Heart left ventricle (tissue), 16 donors: ENCODE measurements around the gene IQGAP2. TPM values are rescaled to one million over a fixed set of nuclear protein-coding genes. Genes with fewer than 3 reads are reported as not detected.

ENCODE experiments used
- ATAC-seq, 4 donors: fragments of 200-7000 bp; cut with Tn5 transposase; one replicate each; pipeline ENCODE4 v1.9.1; 2020 to 2022; ENCODE audit warnings: moderate library complexity in 4 of 4, mild to moderate bottlenecking in 3 of 4, moderate number of reproducible peaks in 1 of 4
- DNase-seq, 5 donors: peaks; one replicate each; pipeline ENCODE4 v3.0.0-alpha.2; 2020
- H3K27ac ChIP-seq, 12 donors: fragments of 200-600 bp; sonication (generic) in 4 of 12; one replicate each; pipeline versions ENCODE4 v1.5.0 to v1.8.0; 2016 to 2022; ENCODE audit warnings: mild to moderate bottlenecking in 2 of 12
- H3K27me3 ChIP-seq, 9 donors: fragments of 200-600 bp; sonication (generic) in 2 of 9; one replicate each; pipeline versions ENCODE4 v1.5.1 to v1.8.0; 2016 to 2022; ENCODE audit warnings: mild to moderate bottlenecking in 3 of 9
- H3K36me3 ChIP-seq, 9 donors: fragments of 200-600 bp; sonication (generic) in 2 of 9; one replicate each; pipeline versions ENCODE4 v1.5.0 to v1.8.0; 2018 to 2022; ENCODE audit warnings: mild to moderate bottlenecking in 2 of 9
- H3K4me1 ChIP-seq, 12 donors: fragments of 200-600 bp; sonication (generic) in 4 of 12; one replicate each; pipeline versions ENCODE4 v1.5.0 to v1.8.0; 2016 to 2022; ENCODE audit warnings: mild to moderate bottlenecking in 3 of 12
- H3K4me3 ChIP-seq, 12 donors: fragments of 200-600 bp; sonication (generic) in 4 of 12; one replicate each; pipeline versions ENCODE4 v1.5.0 to v1.8.0; 2017 to 2022; ENCODE audit warnings: mild to moderate bottlenecking in 9 of 12, moderate library complexity in 4 of 12
- H3K9me3 ChIP-seq, 12 donors: fragments of 200-600 bp; sonication (generic) in 4 of 12; one replicate each; pipeline versions ENCODE4 v1.5.0 to v1.8.0; 2016 to 2022; ENCODE audit warnings: mild to moderate bottlenecking in 1 of 12
- POLR2A ChIP-seq, 2 donors: fragments of 450-650 bp; IDR thresholded peaks; one replicate each; pipeline ENCODE4 v1.6.1; 2017; ENCODE audit warnings: antibody characterized with exemption in 2 of 2, mild to moderate bottlenecking in 2 of 2, moderate library complexity in 2 of 2
- WGBS, 4 donors: extraction: QIAGEN DNeasy Blood & Tissue Kit in 2 of 4; methylation state at CpG; one replicate each; pipeline versions ENCODE4 v1.1.5 to v1.1.7; 2013 to 2018; 5-methylcytosine and 5-hydroxymethylcytosine counted together
- intact Hi-C, 10 donors: fragments of 100-400 bp; cut with DNase I; formaldehyde crosslinking; loops; one replicate each; pipeline versions ENCODE4 v1.11.1 to v1.14.2; 2022
- polyA plus RNA-seq, 2 donors: library from polyadenylated mRNA; stranded (reverse); fragments of 200-250 nt; gene quantifications; one replicate each; pipeline ENCODE4 v1.2.3, GENCODE V29; 2013
- total RNA-seq, 9 donors: library from RNA; depleted of rRNA in 2 of 9; stranded (reverse); fragments of >200 nt in 2 of 9; fragmentation: NEBNext Ultra II Directional in 3 of 9; extraction: Animal tissue kit (Norgen Biotek cat#: 25700) in 3 of 9; gene quantifications; one replicate each; pipeline versions ENCODE4 v1.1.0 to v1.2.4, GENCODE V29; 2016 to 2023
- TF ChIP-seq, protein P1 (sequence below), 12 donors: fragments of 200-600 bp; sonication (generic) in 4 of 12; IDR thresholded peaks; one replicate each; pipeline versions ENCODE4 v1.5.0 to v1.8.0; 2018 to 2022; ENCODE audit warnings: antibody characterized with exemption in 12 of 12, mild to moderate bottlenecking in 5 of 12
- donor health status: ischemic (EF 13 %, LVEDD 7.1; RV severe dilation, severe dysfunction).
- donor health status: healthy with polysubstance abuse.
- donor health status: DM: no; HTN: yes; CAD: no.
- donor health status: DM: no; HTN: no; CAD: no.
- donor health status: ischemic (EF 25% LVEDD 6.9; RV normal size, moderate dysfunction).
- donor health status: ischemic (EF 25% LVEDD 5.7; RV mildly dilated, moderate dysfunction).
- donor health status: healthy.
- donor health status: DM: yes; HTN: yes; CAD: no.
- donor health status: ischemic (EF 35%, LVEDD 5.7; RV mildly dilated, moderate dysfunction).
- donor health status: nonischemic (EF 11% LVEDD 7.7; RV severe dilation, severe dysfunction).
- donor health status: DM: yes; HTN: yes; CAD: no.
- donor health status: PGD.
- donor health status: ischemic (EF 29% LVEDD 5.4; RV normal size, mild dysfunction).
- donor health status: nonischemic (EF 23%, LVEDD 6.1; RV moderate dilation, normal function).

Gene IQGAP2
- total and polyA plus RNA-seq, 11 donors: 1.7 to 35.4 (median 6.1) TPM

DNA sequence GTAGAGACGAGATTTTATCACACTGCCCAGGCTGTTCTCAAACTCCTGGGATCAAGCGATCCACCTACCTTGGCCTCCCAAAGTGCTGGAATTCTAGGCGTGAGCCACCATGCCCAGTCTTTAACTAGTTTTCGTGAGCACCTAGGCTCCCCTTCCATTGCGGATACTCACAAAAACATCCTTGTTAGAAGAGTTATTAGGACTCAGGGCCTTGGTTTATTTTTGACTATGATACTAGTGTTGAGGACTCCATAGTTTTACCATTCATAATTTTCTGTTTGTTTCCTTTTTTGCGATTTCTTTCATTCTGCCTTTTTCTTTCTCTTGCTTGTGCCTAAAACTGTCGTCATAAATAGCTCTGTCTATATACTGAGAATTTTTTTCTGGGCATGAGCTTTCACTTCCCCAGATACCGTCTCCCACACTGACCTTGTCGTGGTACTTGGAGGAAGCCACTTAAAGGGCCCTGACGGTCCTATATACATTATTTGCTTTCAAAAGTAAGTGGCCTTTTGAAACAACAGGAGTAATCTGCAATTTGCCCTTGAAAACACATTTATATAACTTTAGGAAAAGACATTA is 318.0 kb downstream of the IQGAP2 start:
- TF ChIP-seq POLR2A (IDR thresholded peaks at IDR 0.05): no peak
- TF ChIP-seq, protein P1, sequence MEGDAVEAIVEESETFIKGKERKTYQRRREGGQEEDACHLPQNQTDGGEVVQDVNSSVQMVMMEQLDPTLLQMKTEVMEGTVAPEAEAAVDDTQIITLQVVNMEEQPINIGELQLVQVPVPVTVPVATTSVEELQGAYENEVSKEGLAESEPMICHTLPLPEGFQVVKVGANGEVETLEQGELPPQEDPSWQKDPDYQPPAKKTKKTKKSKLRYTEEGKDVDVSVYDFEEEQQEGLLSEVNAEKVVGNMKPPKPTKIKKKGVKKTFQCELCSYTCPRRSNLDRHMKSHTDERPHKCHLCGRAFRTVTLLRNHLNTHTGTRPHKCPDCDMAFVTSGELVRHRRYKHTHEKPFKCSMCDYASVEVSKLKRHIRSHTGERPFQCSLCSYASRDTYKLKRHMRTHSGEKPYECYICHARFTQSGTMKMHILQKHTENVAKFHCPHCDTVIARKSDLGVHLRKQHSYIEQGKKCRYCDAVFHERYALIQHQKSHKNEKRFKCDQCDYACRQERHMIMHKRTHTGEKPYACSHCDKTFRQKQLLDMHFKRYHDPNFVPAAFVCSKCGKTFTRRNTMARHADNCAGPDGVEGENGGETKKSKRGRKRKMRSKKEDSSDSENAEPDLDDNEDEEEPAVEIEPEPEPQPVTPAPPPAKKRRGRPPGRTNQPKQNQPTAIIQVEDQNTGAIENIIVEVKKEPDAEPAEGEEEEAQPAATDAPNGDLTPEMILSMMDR (IDR thresholded peaks at IDR 0.05): no peak
- Histone ChIP-seq H3K36me3 (no peaks in the 10 kb centered on the region), H3K27ac (peak overlapping the region in 3 of 12 donors; percentile 1 to 24 (median 5)), H3K4me3 (peak overlapping the region in 1 of 12 donors; percentile 2), H3K4me1 (peaks cover 0 to 55% (median 17%) of the 10 kb centered on the region in 12 donors), H3K9me3 (peaks cover 0 to under 1% (median 0%) of the 10 kb centered on the region in 12 donors), H3K27me3 (peaks cover 0 to 14% (median 0%) of the 10 kb centered on the region in 9 donors)
- 53 to 57% (median 56%) methylated on average over 10 of the region's 10 CpGs for WGBS, 4 donors
- no peak for ATAC-seq
- intact Hi-C loops: no loop called here
- DNase-seq: no peak

DNA sequence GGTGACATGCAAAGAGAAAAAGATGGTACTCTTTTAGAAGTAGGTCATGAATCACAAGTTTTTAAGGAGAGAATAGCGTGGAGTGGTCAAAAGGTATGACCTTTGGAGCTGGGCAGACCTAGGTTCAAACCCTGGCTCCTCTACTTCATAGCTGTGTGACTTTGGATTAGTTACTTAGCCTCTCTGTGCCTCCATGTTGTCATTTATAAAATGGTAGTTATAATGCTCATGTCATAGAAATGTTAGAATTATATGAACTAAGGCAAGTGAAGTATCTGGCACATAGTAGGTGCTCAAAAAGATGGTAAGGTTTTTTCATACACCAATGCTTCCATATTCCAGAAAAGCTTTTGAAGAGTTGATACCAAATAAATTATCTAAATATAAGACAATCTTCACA is 320.2 kb downstream of the IQGAP2 start:
- peaks cover 0 to 23% (median under 1%) of the 10 kb centered on the region in 12 donors for H3K9me3 ChIP-seq
- no peaks in the 10 kb centered on the region for H3K27me3 ChIP-seq
- no peak overlapping the region for H3K27ac ChIP-seq
- H3K4me3 ChIP-seq: no peak overlapping the region
- peaks cover 0 to 35% (median 8%) of the 10 kb centered on the region in 12 donors for H3K4me1 ChIP-seq
- 88 to 97% (median 90%) methylated on average over 1 of the region's 1 CpG for WGBS, 4 donors
- intact Hi-C loops: no loop called here
- ATAC-seq: no peak
- no peak for DNase-seq
- TF ChIP-seq, protein P1 (IDR thresholded peaks at IDR 0.05): no peak
- no peak for TF ChIP-seq POLR2A (IDR thresholded peaks at IDR 0.05)
- no peaks in the 10 kb centered on the region for H3K36me3 ChIP-seq

DNA sequence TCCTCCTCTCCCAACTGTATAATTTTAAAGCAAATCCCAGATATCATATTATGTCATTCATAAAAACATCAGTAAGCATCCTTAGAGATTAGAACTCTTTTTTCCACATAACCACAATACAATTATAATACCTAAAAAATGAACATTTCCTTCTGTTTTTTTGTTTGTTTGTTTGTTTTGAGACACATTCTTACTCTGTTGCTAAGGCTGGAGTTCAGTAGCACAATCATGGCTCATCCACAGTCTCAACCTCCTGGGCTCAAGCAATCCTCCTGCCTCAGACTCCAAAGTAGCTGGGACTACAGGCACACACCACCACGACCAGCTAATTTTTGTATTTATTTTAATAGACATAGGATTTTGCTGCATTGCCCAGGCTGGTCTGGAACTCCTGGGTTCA is 320.8 kb downstream of the IQGAP2 start:
- TF ChIP-seq POLR2A (IDR thresholded peaks at IDR 0.05): no peak
- TF ChIP-seq, protein P1 (IDR thresholded peaks at IDR 0.05): no peak
- Histone ChIP-seq H3K9me3 (peaks cover 0 to 28% (median 3%) of the 10 kb centered on the region in 12 donors), H3K27ac (no peak overlapping the region), H3K27me3 (no peaks in the 10 kb centered on the region), H3K4me1 (peaks cover 0 to 33% (median 6%) of the 10 kb centered on the region in 12 donors), H3K4me3 (no peak overlapping the region), H3K36me3 (peaks cover 0 to 3% (median 0%) of the 10 kb centered on the region in 9 donors)
- intact Hi-C loops: no loop called here
- WGBS, 4 donors: 71 to 87% (median 80%) methylated on average over 1 of the region's 1 CpG
- no peak for ATAC-seq
- no peak for DNase-seq

DNA sequence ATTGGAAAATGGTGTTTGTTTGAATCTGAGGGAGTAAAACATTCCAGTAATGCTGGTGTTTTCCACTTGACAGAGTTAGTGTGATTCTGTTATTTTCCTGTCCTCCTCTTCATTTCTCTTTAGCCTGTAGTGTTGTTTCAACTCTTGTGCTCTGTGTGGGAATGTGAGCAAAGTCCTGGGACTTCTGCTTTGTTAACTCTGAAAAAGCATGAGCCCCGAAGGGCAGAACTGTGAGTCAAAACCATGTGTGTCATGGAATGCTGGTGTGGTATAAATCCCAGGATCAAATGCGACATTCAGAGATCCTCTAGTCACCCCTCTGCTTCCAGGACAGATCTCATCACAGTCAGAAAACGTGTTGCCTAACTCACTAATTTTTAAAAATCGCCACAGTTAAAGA is 321.8 kb downstream of the IQGAP2 start:
- intact Hi-C loops: no loop called here
- no peak for ATAC-seq
- Histone ChIP-seq H3K4me3 (no peak overlapping the region), H3K9me3 (peaks cover 0 to 38% (median 13%) of the 10 kb centered on the region in 12 donors), H3K4me1 (peaks cover 0 to 28% (median 6%) of the 10 kb centered on the region in 12 donors), H3K27me3 (no peaks in the 10 kb centered on the region), H3K36me3 (peaks cover 0 to 13% (median 0%) of the 10 kb centered on the region in 9 donors), H3K27ac (peak overlapping the region in 1 of 12 donors; percentile 7)
- 83 to 92% (median 86%) methylated on average over 4 of the region's 4 CpGs for WGBS, 4 donors
- DNase-seq: no peak
- TF ChIP-seq POLR2A (IDR thresholded peaks at IDR 0.05): no peak
- TF ChIP-seq, protein P1 (IDR thresholded peaks at IDR 0.05): no peak
